ENCODE measurements around the gene RHOA. TPM values are rescaled to one million over a fixed set of nuclear protein-coding genes. Genes with fewer than 3 reads are reported as not detected.

The RHOA gene
- total and polyA plus RNA-seq, 2 of the 8 experiments (the other 6 are each of a cell fraction or from before 2014, with no cell fraction given): 176 to 397 TPM

DNA sequence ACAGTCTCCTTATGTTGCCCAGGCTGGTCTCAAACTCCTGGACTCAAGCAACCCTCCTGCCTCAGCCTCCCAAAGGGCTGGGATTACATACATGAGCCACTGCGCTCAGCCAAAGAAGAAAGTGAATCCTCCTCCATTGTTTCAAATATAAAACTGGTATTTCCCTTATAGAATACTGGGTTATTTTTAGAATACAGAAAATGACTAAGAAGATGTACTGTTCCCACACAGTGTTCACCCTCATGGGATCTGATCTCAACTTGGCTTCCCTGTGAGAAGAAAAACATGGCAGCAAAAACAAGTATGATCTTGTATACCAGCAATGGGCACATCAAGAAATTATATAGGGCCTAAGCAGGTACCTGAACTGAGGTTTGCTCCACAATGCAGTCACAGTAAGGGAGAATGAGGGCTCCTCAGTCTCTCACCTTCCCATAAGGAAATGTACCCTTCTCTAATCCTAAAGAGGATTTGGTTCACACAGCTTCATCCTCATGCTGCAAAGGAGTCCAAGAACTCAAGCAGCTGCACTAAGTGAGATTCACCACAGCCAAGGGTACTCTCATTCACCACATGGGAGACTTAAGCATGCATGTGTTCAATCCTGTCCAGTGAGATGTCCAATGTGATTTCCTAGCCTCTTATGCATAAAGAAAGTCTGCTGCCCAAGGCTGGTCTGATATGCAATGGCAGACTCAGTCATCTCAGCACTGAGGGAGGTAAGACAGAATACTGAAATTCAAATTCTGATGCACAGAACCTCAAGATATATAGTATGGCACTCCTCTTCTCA, 97.7 kb downstream of the RHOA start:
- CTCF ChIA-PET (ENCODE audit: partially characterized antibody): interaction anchor here (0.7 to 1.4 kb wide), 2 partner anchors 11 to 13 kb away, joined by 3 read pairs; no protein-coding TSS in a partner anchor
- no peak overlapping the region for H3K27ac ChIP-seq (ENCODE audit: low read depth, low read length)
- WGBS, 2 experiments (ENCODE audit: extremely low coverage in 1 of 2, insufficient coverage in 1 of 2, insufficient read length in 1 of 2, insufficient replicate concordance in 2 of 2, low coverage in 1 of 2, low lambda C conversion rate in 2 of 2, missing lambda C conversion rate in 1 of 2): 100% methylated on average over 1 of the region's 1 CpG; no CpG with 5 or more reads in 1 of the 2 experiments
- H3K9ac ChIP-seq (replicated peaks in 1 of 4; ENCODE audit: extremely low read depth in 1 of 4, low read depth in 3 of 4, low read length in 3 of 4): no peak overlapping the region
- H4K91ac ChIP-seq (replicated peaks; ENCODE audit: insufficient read length, low read length): no peak overlapping the region
- no peaks in the 10 kb centered on the region for H4K20me1 ChIP-seq (replicated peaks in 1 of 2; ENCODE audit: control insufficient read depth in 1 of 2, insufficient read depth in 2 of 2, low read length in 2 of 2)
- no peak overlapping the region for H3K4me3 ChIP-seq (ENCODE audit: extremely low read depth in 1 of 4, insufficient read depth in 2 of 4, low read depth in 3 of 4, low read length in 4 of 4)
- no peaks in the 10 kb centered on the region for H3K79me1 ChIP-seq (ENCODE audit: low read depth, low read length)
- no peak overlapping the region for H2BK20ac ChIP-seq (ENCODE audit: low read length)
- POLR2A ChIA-PET (ENCODE audit: partially characterized antibody): interaction anchor here (0.9 to 1.0 kb wide), 2 partner anchors 107 to 141 kb away, joined by 3 to 5 read pairs; no protein-coding TSS in a partner anchor
- no peaks in the 10 kb centered on the region for H3K9me3 ChIP-seq (ENCODE audit: insufficient read depth in 2 of 2, low read depth in 1 of 2, low read length in 1 of 2)
- H3K79me2 ChIP-seq (ENCODE audit: control insufficient read depth in 1 of 2, insufficient read depth in 2 of 2, low read length in 2 of 2): no peaks in the 10 kb centered on the region
- H3K27me3 ChIP-seq (replicated peaks in 1 of 4; ENCODE audit: control insufficient read depth in 3 of 4, extremely low read depth in 1 of 4, insufficient read depth in 3 of 4, low read length in 3 of 4): no peaks in the 10 kb centered on the region
- H3K23ac ChIP-seq (ENCODE audit: insufficient read length): no peak overlapping the region
- no peak overlapping the region for H4K5ac ChIP-seq (ENCODE audit: insufficient read length, low read depth, low read length)
- no peaks in the 10 kb centered on the region for H3K4me1 ChIP-seq (replicated peaks in 1 of 4; ENCODE audit: control insufficient read depth in 3 of 4, insufficient read depth in 4 of 4, low read length in 3 of 4)
- H2BK120ac ChIP-seq (replicated peaks; ENCODE audit: low read depth, low read length): no peak overlapping the region
- no peak overlapping the region for H2BK12ac ChIP-seq (ENCODE audit: low read depth, low read length)
- H4K8ac ChIP-seq (ENCODE audit: extremely low read depth, insufficient read depth, low read length): no peak overlapping the region
- no peak overlapping the region for H3K4ac ChIP-seq (replicated peaks; ENCODE audit: insufficient read length, low read depth, low read length)
- H3K4me2 ChIP-seq (ENCODE audit: insufficient read depth in 1 of 2, low read depth in 2 of 2, low read length in 2 of 2): no peak overlapping the region
- no peak overlapping the region for H2BK15ac ChIP-seq (ENCODE audit: low read length)
- no peak overlapping the region for H3K14ac ChIP-seq (ENCODE audit: insufficient read length)
- H3K36me3 ChIP-seq (ENCODE audit: control insufficient read depth in 2 of 4, insufficient read depth in 4 of 4, low read length in 3 of 4): peaks cover 4 to 13% (median 10%) of the 10 kb centered on the region in 4 experiments; a peak in 7 of 8 replicates
- no peak overlapping the region for H2BK5ac ChIP-seq (ENCODE audit: low read depth, low read length)
- H3K18ac ChIP-seq (ENCODE audit: extremely low read depth, low read length): no peak overlapping the region
- DNase-seq (ENCODE audit: low read depth in 1 of 2, low spot score in 2 of 2) (no peak), FAIRE-seq (no peak)
- H2AFZ ChIP-seq (ENCODE audit: low read length): no peak overlapping the region
- no peak overlapping the region for H3K56ac ChIP-seq (replicated peaks; ENCODE audit: insufficient read length, low read depth, low read length)
- H2AK5ac ChIP-seq (ENCODE audit: low read depth, low read length): no peak overlapping the region
- no peaks in the 10 kb centered on the region for H3K23me2 ChIP-seq (ENCODE audit: low read depth, low read length)
- no peak for TF ChIP-seq CHD2 (IDR thresholded peaks at IDR 0.05; ENCODE audit: low read length)
- TF ChIP-seq POLR2A (IDR thresholded peaks at IDR 0.05; ENCODE audit: control extremely low read depth in 1 of 2, low read depth in 2 of 2, low read length in 2 of 2): no peak
- no peak for TF ChIP-seq RBBP5 (IDR thresholded peaks at IDR 0.05; ENCODE audit: borderline replicate concordance, low read depth, low read length)
- TF ChIP-seq TEAD4 (IDR thresholded peaks at IDR 0.05; ENCODE audit: low read depth, low read length): no peak
- no peak for TF ChIP-seq POU5F1 (IDR thresholded peaks at IDR 0.05; ENCODE audit: low read depth, low read length)
- TF ChIP-seq RXRA (IDR thresholded peaks at IDR 0.05; ENCODE audit: insufficient read depth, low read depth, low read length): no peak
- TF ChIP-seq CTBP2 (IDR thresholded peaks at IDR 0.05; ENCODE audit: borderline replicate concordance, insufficient read depth, insufficient read length, low read length): no peak
- TF ChIP-seq BRCA1 (IDR thresholded peaks at IDR 0.05; ENCODE audit: low read depth, low read length): no peak
- no peak for TF ChIP-seq SRF (IDR thresholded peaks at IDR 0.05; ENCODE audit: low read depth, low read length)
- TF ChIP-seq POLR2AphosphoS5 (IDR thresholded peaks at IDR 0.05; ENCODE audit: low read depth, low read length): no peak
